SH-SY5Y (cell line): ENCODE data around the gene GPRC5B.

Source experiments
- GATA2 ChIP-seq: IDR thresholded peaks from 2 replicates; pipeline ENCODE4 v1.6.1; 2011; ENCODE audit warnings: mild to moderate bottlenecking, low read depth, low read length
- GATA3 ChIP-seq: IDR thresholded peaks from 2 replicates; pipeline ENCODE4 v1.6.1; 2011; ENCODE audit warnings: low read depth, mild to moderate bottlenecking, low read length, moderate library complexity

GRCh38 chr16:19860166-19861041 is 24.2 kb downstream of the GPRC5B start:
- TF ChIP-seq GATA2 (no peak), GATA3 (no peak)
